Mammary epithelial cell (primary cell): Measurements from ENCODE around the gene CPA1.

Experiments
- CTCF ChIP-seq, 2 donors: IDR thresholded peaks in 1 of 2; conservative IDR thresholded peaks in 1 of 2; 2 replicates each; pipeline ENCODE4 v1.5.1; 2011 to 2012; ENCODE audit warnings: inconsistent platforms in 2 of 2, low read length in 2 of 2, mild to moderate bottlenecking in 2 of 2, control low read depth in 1 of 2, low read depth in 1 of 2; ENCODE audit not compliant: insufficient read depth in 1 of 2; ENCODE audit errors: extremely low read depth in 1 of 2
- EZH2 ChIP-seq: IDR thresholded peaks from 2 replicates; pipeline ENCODE4 v1.6.1; 2012; ENCODE audit warnings: low read length, inconsistent platforms, borderline replicate concordance

- TF ChIP-seq EZH2: no peak
- no peak for TF ChIP-seq CTCF (conservative IDR thresholded peaks at IDR 0.05 in 1 of 2, IDR thresholded peaks at IDR 0.05 in 1 of 2; ENCODE audit: extremely low read depth in 1 of 2, insufficient read depth in 1 of 2, low read depth in 1 of 2, low read length in 2 of 2)
These were observed 18.0 kb upstream of the CPA1 start for GRCh38 chr7:130362251-130362816.
